CD4-positive, alpha-beta T cell (primary cell): ENCODE results near the gene SLC28A1. TPM values are rescaled to one million over a fixed set of nuclear protein-coding genes. Genes with fewer than 3 reads are reported as not detected.

Experiments
- ATAC-seq: fragments of 200-7000 bp; cut with Tn5 transposase; one replicate; pipeline ENCODE4 v1.10.0; 2022; ENCODE audit warnings: mild to moderate bottlenecking; ENCODE audit not compliant: poor library complexity
- CTCF ChIA-PET: fragments of 350-600 bp; sonication (Branson Sonifier 250); formaldehyde crosslinking; loops from one replicate; lab custom pipeline; 2021; ENCODE audit warnings: antibody characterized with exemption, inconsistent platforms; lab: Charles Lee
- POLR2A ChIA-PET: fragments of 350-600 bp; sonication (Branson Sonifier 250); formaldehyde crosslinking; loops from one replicate; lab custom pipeline; 2021; ENCODE audit warnings: antibody characterized with exemption, inconsistent platforms; lab: Charles Lee
- DNase-seq, 14 experiments: peaks; one replicate each; pipeline ENCODE4 v3.0.0-alpha.2; 2013 to 2020; ENCODE audit warnings: mixed read lengths in 2 of 14
- H3K27ac ChIP-seq, 2 donors: one replicate each; pipeline versions ENCODE4 v1.5.1 to v1.7.0; 2013; ENCODE audit warnings: low read length in 2 of 2, low read depth in 1 of 2, mild to moderate bottlenecking in 1 of 2
- H3K27me3 ChIP-seq, 2 experiments: 1 replicate in 1 of 2; 2 replicates in 1 of 2; pipeline versions ENCODE4 v1.6.1 to v1.7.0; 2013; ENCODE audit warnings: low read length in 2 of 2, control low read depth in 1 of 2, mild to moderate bottlenecking in 1 of 2, moderate library complexity in 1 of 2; ENCODE audit not compliant: insufficient read depth in 2 of 2, control insufficient read depth in 1 of 2
- H3K36me3 ChIP-seq: one replicate; pipeline ENCODE4 v1.6.1; 2013; ENCODE audit warnings: low read length, control low read depth; ENCODE audit not compliant: insufficient read depth
- H3K4me1 ChIP-seq: one replicate; pipeline ENCODE4 v1.6.1; 2013; ENCODE audit warnings: low read length, control low read depth; ENCODE audit not compliant: insufficient read depth
- H3K4me3 ChIP-seq: one replicate; pipeline ENCODE4 v1.5.1; 2013; ENCODE audit warnings: mild to moderate bottlenecking, low read length, moderate library complexity
- H3K9me3 ChIP-seq, 2 experiments: 1 replicate in 1 of 2; 2 replicates in 1 of 2; pipeline versions ENCODE4 v1.6.1 to v1.7.0; 2013; ENCODE audit warnings: low read length in 2 of 2, mild to moderate bottlenecking in 2 of 2, control low read depth in 1 of 2, moderate library complexity in 1 of 2; ENCODE audit not compliant: control insufficient read depth in 1 of 2, insufficient read depth in 1 of 2
- H3K27ac Mint-ChIP-seq: one replicate; pipeline ENCODE4 v1.8.0; 2020; ENCODE audit warnings: mixed read lengths
- H3K27me3 Mint-ChIP-seq: one replicate; pipeline ENCODE4 v1.8.0; 2021; ENCODE audit warnings: mixed read lengths
- H3K36me3 Mint-ChIP-seq: one replicate; pipeline ENCODE4 v1.8.0; 2021; ENCODE audit warnings: low read depth, mixed read lengths
- H3K4me1 Mint-ChIP-seq: one replicate; pipeline ENCODE4 v1.8.0; 2021; ENCODE audit warnings: low read depth, mixed read lengths
- H3K4me3 Mint-ChIP-seq: one replicate; pipeline ENCODE4 v1.8.0; 2020; ENCODE audit warnings: mild to moderate bottlenecking, mixed read lengths
- H3K9me3 Mint-ChIP-seq: one replicate; pipeline ENCODE4 v1.8.0; 2020; ENCODE audit warnings: mixed read lengths
- CTCF ChIP-seq: fragments of 200-600 bp; IDR thresholded peaks from one replicate; pipeline ENCODE4 v1.8.0; 2022; ENCODE audit warnings: antibody characterized with exemption, mild to moderate bottlenecking
- intact Hi-C, 2 experiments: fragments of 100-400 bp; cut with DNase I in 1 of 2; cut with micrococcal nuclease in 1 of 2; formaldehyde crosslinking; loops; one replicate each; pipeline versions ENCODE4 v1.15.1 to v1.9.0; 2023 to 2025; cut with DNase I, micrococcal nuclease
- total RNA-seq, 174 experiments: library from RNA in 2 of 174; stranded (reverse) in 2 of 174; gene quantifications; one replicate each; pipeline ENCODE4 v1.2.3 and lab custom pipeline; 2021 to 2026

SLC28A1 gene
- total RNA-seq, 2 experiments from 2014 or later: not detected

GRCh38 chr15:84892786-84893307 lies 8.4 kb downstream of the SLC28A1 start:
- intact Hi-C loops: loop anchor here in 1 of 2 experiments (5.0 kb wide), 1 partner anchor 61 kb away; no protein-coding TSS in a partner anchor
- no peak for DNase-seq
- Mint-ChIP-seq H3K4me3 (no peak overlapping the region), H3K27me3 (peaks cover 6% of the 10 kb centered on the region), H3K27ac (no peak overlapping the region), H3K4me1 (no peaks in the 10 kb centered on the region), H3K36me3 (no peaks in the 10 kb centered on the region), H3K9me3 (no peaks in the 10 kb centered on the region)
- ChIA-PET POLR2A (no interaction called here), CTCF (no interaction called here)
- ATAC-seq: no peak
- Histone ChIP-seq H3K4me1 (no peaks in the 10 kb centered on the region), H3K36me3 (no peaks in the 10 kb centered on the region), H3K27me3 (no peaks in the 10 kb centered on the region), H3K27ac (no peak overlapping the region), H3K9me3 (no peaks in the 10 kb centered on the region), H3K4me3 (no peak overlapping the region)
- TF ChIP-seq CTCF: no peak

GRCh38 chr15:84893607-84894006 lies 9.1 kb downstream of the SLC28A1 start:
- no peak overlapping the region for H3K4me3 Mint-ChIP-seq
- H3K9me3 Mint-ChIP-seq: no peaks in the 10 kb centered on the region
- H3K27me3 Mint-ChIP-seq: peaks cover 6% of the 10 kb centered on the region
- no peaks in the 10 kb centered on the region for H3K36me3 Mint-ChIP-seq
- H3K27ac Mint-ChIP-seq: no peak overlapping the region
- TF ChIP-seq CTCF: no peak
- ChIA-PET CTCF (no interaction called here), POLR2A (no interaction called here)
- DNase-seq (no peak), ATAC-seq (no peak)
- no peaks in the 10 kb centered on the region for H3K4me1 Mint-ChIP-seq
- H3K36me3 ChIP-seq: no peaks in the 10 kb centered on the region
- H3K4me1 ChIP-seq: no peaks in the 10 kb centered on the region
- H3K4me3 ChIP-seq: no peak overlapping the region
- intact Hi-C loops: loop anchor here in 1 of 2 experiments (5.0 kb wide), 1 partner anchor 61 kb away; no protein-coding TSS in a partner anchor
- no peak overlapping the region for H3K27ac ChIP-seq
- H3K27me3 ChIP-seq: no peaks in the 10 kb centered on the region
- H3K9me3 ChIP-seq: no peaks in the 10 kb centered on the region

- POLR2A ChIA-PET: no interaction called here
- H3K27me3 ChIP-seq: no peaks in the 10 kb centered on the region
- intact Hi-C loops: loop anchor here in 1 of 2 experiments (5.0 kb wide), 1 partner anchor 63 kb away; no protein-coding TSS in a partner anchor
- CTCF ChIA-PET: no interaction called here
- ATAC-seq (no peak), DNase-seq (no peak)
- no peak overlapping the region for H3K4me3 Mint-ChIP-seq
- no peak for TF ChIP-seq CTCF
- no peaks in the 10 kb centered on the region for H3K9me3 ChIP-seq
- no peaks in the 10 kb centered on the region for H3K4me1 Mint-ChIP-seq
- H3K36me3 ChIP-seq: no peaks in the 10 kb centered on the region
- H3K36me3 Mint-ChIP-seq: no peaks in the 10 kb centered on the region
- peaks cover 6% of the 10 kb centered on the region for H3K27me3 Mint-ChIP-seq
- H3K4me1 ChIP-seq: no peaks in the 10 kb centered on the region
- H3K9me3 Mint-ChIP-seq: no peaks in the 10 kb centered on the region
- H3K27ac ChIP-seq: no peak overlapping the region
- no peak overlapping the region for H3K27ac Mint-ChIP-seq
- H3K4me3 ChIP-seq: no peak overlapping the region
Observed at GRCh38 chr15:84894736-84895425, 10.4 kb downstream of the SLC28A1 start.
